HCT116 (cell line): ENCODE results near the gene CCL14. TPM values are rescaled to one million over a fixed set of nuclear protein-coding genes. Genes with fewer than 3 reads are reported as not detected.

Experiments
- ATAC-seq: fragments of 200-7000 bp; cut with Tn5 transposase; 2 replicates; pipeline ENCODE4 v1.9.1; 2020; ENCODE audit warnings: mild to moderate bottlenecking, moderate library complexity
- BruUV-seq: library from RNA; stranded (reverse); fragments of 400-500 nt; replicated peaks from 2 replicates; lab custom pipeline; 2021; lab: Mats Ljungman, UMichigan
- CTCF ChIA-PET: fragments of 300-600 bp; sonication (Branson Sonifier 250); formaldehyde crosslinking; loops from one replicate; lab custom pipeline; 2021; ENCODE audit warnings: antibody characterized with exemption; lab: Charles Lee
- POLR2A ChIA-PET: fragments of 300-600, 350-600 bp; sonication (Branson Sonifier 250); formaldehyde crosslinking; loops from one replicate; lab custom pipeline; 2021; ENCODE audit warnings: antibody characterized with exemption; lab: Charles Lee
- RAD21 ChIA-PET, 2 experiments: fragments of 300-600 bp; sonication (Branson Sonifier 250); formaldehyde crosslinking; loops; one replicate each; lab custom pipeline; 2023; ENCODE audit warnings: low total read pairs in 2 of 2; ENCODE audit not compliant: uncharacterized antibody in 2 of 2, unreplicated experiment in 2 of 2, low non-redundant PET in 1 of 2; lab: Charles Lee
- DNase-seq: peaks from one replicate; pipeline ENCODE4 v3.0.0-alpha.2; 2010; ENCODE audit warnings: low read depth, low spot score
- H2AFZ ChIP-seq: fragments of 200-600 bp; shearing (Covaris generic), sonication (generic); 2 replicates; pipeline ENCODE4 v1.6.1; 2017; ENCODE audit warnings: low read depth, mixed run types, mixed read lengths, antibody characterized with exemption, low read length; ENCODE audit not compliant: poor library complexity, severe bottlenecking
- H3K27ac ChIP-seq: 2 replicates; pipeline ENCODE4 v1.5.1; 2012; ENCODE audit warnings: low read depth, low read length
- H3K27me3 ChIP-seq: fragments of 200-600 bp; sonication (generic); 2 replicates; pipeline ENCODE4 v1.6.1; 2016; ENCODE audit warnings: mixed run types, low read length, mixed read lengths; ENCODE audit not compliant: insufficient read depth
- H3K36me3 ChIP-seq, 2 experiments: fragments of 200-500 bp in 1 of 2; fragments of 200-600 bp in 1 of 2; sonication (Bioruptor generic) in 1 of 2; sonication (generic) in 1 of 2; 2 replicates each; pipeline versions ENCODE4 v1.5.1 to v1.6.1; 2014 to 2016; ENCODE audit warnings: low read length in 2 of 2, inconsistent platforms in 1 of 2, mixed read lengths in 1 of 2, mixed run types in 1 of 2; ENCODE audit not compliant: insufficient read depth in 2 of 2, control insufficient read depth in 1 of 2
- H3K4me1 ChIP-seq, 2 experiments: fragments of 200-600 bp in 1 of 2; sonication (generic) in 1 of 2; 2 replicates each; pipeline versions ENCODE4 v1.5.1 to v1.6.1; 2012 to 2017; ENCODE audit warnings: low read length in 2 of 2, inconsistent platforms in 1 of 2, mild to moderate bottlenecking in 1 of 2, mixed read lengths in 1 of 2, mixed run types in 1 of 2, moderate library complexity in 1 of 2; ENCODE audit not compliant: insufficient read depth in 2 of 2, control insufficient read depth in 1 of 2
- H3K4me2 ChIP-seq: fragments of 200-600 bp; sonication (generic); 2 replicates; pipeline ENCODE4 v1.6.1; 2017; ENCODE audit warnings: mixed run types, low read length, mixed read lengths
- H3K4me3 ChIP-seq, 2 experiments: fragments of 200-600 bp in 1 of 2; sonication (generic) in 1 of 2; replicated peaks in 1 of 2; 2 replicates each; pipeline ENCODE4 v1.5.1; 2011 to 2016; ENCODE audit warnings: low read length in 2 of 2, control low read depth in 1 of 2, low read depth in 1 of 2, mild to moderate bottlenecking in 1 of 2, mixed read lengths in 1 of 2, mixed run types in 1 of 2
- H3K79me2 ChIP-seq: fragments of 200-600 bp; sonication (generic); 2 replicates; pipeline ENCODE4 v1.6.1; 2017; ENCODE audit warnings: mild to moderate bottlenecking, mixed run types, low read length, moderate library complexity, mixed read lengths; ENCODE audit not compliant: insufficient read depth
- H3K9ac ChIP-seq: fragments of 200-600 bp; sonication (generic); 2 replicates; pipeline ENCODE4 v1.6.1; 2016; ENCODE audit warnings: low read length, mixed read lengths
- H3K9me2 ChIP-seq: fragments of 200-600 bp; sonication (generic), shearing (Covaris generic); 2 replicates; pipeline ENCODE4 v1.6.1; 2017; ENCODE audit warnings: mixed run types, mild to moderate bottlenecking, moderate library complexity; ENCODE audit not compliant: insufficient read depth
- H3K9me3 ChIP-seq, 2 experiments: fragments of 200-500 bp in 1 of 2; fragments of 200-600 bp in 1 of 2; sonication (Bioruptor generic) in 1 of 2; sonication (generic) in 1 of 2; 2 replicates each; pipeline ENCODE4 v1.6.1; 2014 to 2017; ENCODE audit warnings: low read length in 2 of 2, mixed read lengths in 2 of 2, inconsistent platforms in 1 of 2, low read depth in 1 of 2, mild to moderate bottlenecking in 1 of 2, mixed run types in 1 of 2, moderate library complexity in 1 of 2; ENCODE audit not compliant: control insufficient read depth in 1 of 2, insufficient read depth in 1 of 2
- H4K20me1 ChIP-seq: fragments of 200-600 bp; sonication (generic), shearing (Covaris generic); 2 replicates; pipeline ENCODE4 v1.6.1; 2017; ENCODE audit warnings: mixed run types, mild to moderate bottlenecking, moderate library complexity; ENCODE audit not compliant: insufficient read depth
- CBX3 ChIP-seq: IDR thresholded peaks from 2 replicates; pipeline ENCODE4 v1.6.1; 2012; ENCODE audit warnings: low read depth
- CEBPB ChIP-seq: IDR thresholded peaks from 2 replicates; pipeline ENCODE4 v1.6.1; 2012; ENCODE audit warnings: low read depth
- EGR1 ChIP-seq: IDR thresholded peaks from 2 replicates; pipeline ENCODE4 v1.6.1; 2012; ENCODE audit warnings: low read depth
- ELF1 ChIP-seq: IDR thresholded peaks from 2 replicates; pipeline ENCODE4 v1.6.1; 2012; ENCODE audit warnings: low read depth, borderline replicate concordance
- EZH2 ChIP-seq: fragments of 200-600 bp; sonication (generic); IDR thresholded peaks from 2 replicates; pipeline ENCODE4 v1.6.1; 2017; ENCODE audit warnings: antibody characterized with exemption, mixed run types
- EZH2phosphoT487 ChIP-seq: fragments of 200-600 bp; IDR thresholded peaks from 2 replicates; pipeline ENCODE4 v1.6.1; 2018; ENCODE audit warnings: antibody characterized with exemption, borderline replicate concordance
- FOSL1 ChIP-seq: IDR thresholded peaks from 2 replicates; pipeline ENCODE4 v1.6.1; 2012; ENCODE audit warnings: low read depth
- POLR2A ChIP-seq: IDR thresholded peaks from 2 replicates; pipeline ENCODE4 v1.7.0; 2011; ENCODE audit warnings: borderline replicate concordance; ENCODE audit not compliant: insufficient read depth, insufficient read length; ENCODE audit errors: extremely low read depth
- POLR2AphosphoS5 ChIP-seq: IDR thresholded peaks from 2 replicates; pipeline ENCODE4 v1.6.1; 2011; ENCODE audit warnings: mild to moderate bottlenecking, low read depth, low read length, moderate library complexity
- TCF7L2 ChIP-seq: IDR thresholded peaks from 2 replicates; pipeline ENCODE4 v1.7.0; 2011; ENCODE audit warnings: borderline replicate concordance, inconsistent platforms; ENCODE audit not compliant: insufficient read depth, insufficient read length; ENCODE audit errors: extremely low read depth
- YY1 ChIP-seq: IDR thresholded peaks from 2 replicates; pipeline ENCODE4 v1.6.1; 2011; ENCODE audit warnings: low read length, low read depth, moderate library complexity, mild to moderate bottlenecking; ENCODE audit not compliant: insufficient replicate concordance; ENCODE audit errors: extremely low read depth
- ZFX ChIP-seq: fragments of 450-650 bp; IDR thresholded peaks from 2 replicates; pipeline ENCODE4 v1.6.1; 2017
- ZNF274 ChIP-seq: fragments of 200-500 bp; sonication (Bioruptor generic); IDR thresholded peaks from 2 replicates; pipeline ENCODE4 v1.6.1; 2014; ENCODE audit warnings: mild to moderate bottlenecking, low read depth, low read length, inconsistent platforms
- intact Hi-C: fragments of 100-400 bp; cut with micrococcal nuclease; formaldehyde crosslinking; loops from 2 replicates; pipeline ENCODE4 v1.10.0; 2022
- total RNA-seq: library from RNA; stranded (reverse); gene quantifications from one replicate; pipeline ENCODE4 v1.2.1, GENCODE V29; 2021; ENCODE audit not compliant: unreplicated experiment
- TF ChIP-seq, protein P1 (sequence below): IDR thresholded peaks from 2 replicates; pipeline ENCODE4 v1.6.1; 2012
- TF ChIP-seq, protein P2 (sequence below): IDR thresholded peaks from 2 replicates; pipeline ENCODE4 v1.6.1; 2012
- TF ChIP-seq, protein P3 (sequence below): IDR thresholded peaks from 2 replicates; pipeline ENCODE4 v1.6.1; 2012; ENCODE audit warnings: low read depth

The CCL14 gene
- total RNA-seq, 1 experiment from 2014 or later, result not detected

DNA sequence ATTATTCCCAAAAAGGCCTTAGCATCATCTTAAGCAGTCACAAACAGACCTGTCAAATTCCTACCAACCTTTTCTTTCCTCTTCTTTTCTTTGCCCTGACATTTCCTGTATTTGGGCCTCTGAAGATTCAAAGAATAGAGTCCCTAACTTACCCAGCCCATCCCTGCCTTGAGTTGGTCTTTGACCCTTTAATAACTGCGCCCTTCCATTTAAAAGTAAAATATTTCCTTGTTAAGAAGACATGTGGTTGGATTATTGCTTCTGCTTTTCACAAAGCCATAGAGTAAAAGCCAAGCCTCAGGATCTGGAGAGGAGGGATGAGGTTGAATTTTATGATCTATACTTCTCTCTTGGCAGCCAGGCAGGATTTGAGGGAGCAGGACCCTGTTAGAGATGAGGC is 44.4 kb upstream of the CCL14 start (continued):
- TF ChIP-seq POLR2A, result no peak
- no peak for TF ChIP-seq YY1
- TF ChIP-seq CBX3, result no peak
- TF ChIP-seq, protein P1, sequence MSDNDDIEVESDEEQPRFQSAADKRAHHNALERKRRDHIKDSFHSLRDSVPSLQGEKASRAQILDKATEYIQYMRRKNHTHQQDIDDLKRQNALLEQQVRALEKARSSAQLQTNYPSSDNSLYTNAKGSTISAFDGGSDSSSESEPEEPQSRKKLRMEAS, result no peak
- no peak for TF ChIP-seq TCF7L2
- TF ChIP-seq, all 23 proteins: peak for 0

DNA sequence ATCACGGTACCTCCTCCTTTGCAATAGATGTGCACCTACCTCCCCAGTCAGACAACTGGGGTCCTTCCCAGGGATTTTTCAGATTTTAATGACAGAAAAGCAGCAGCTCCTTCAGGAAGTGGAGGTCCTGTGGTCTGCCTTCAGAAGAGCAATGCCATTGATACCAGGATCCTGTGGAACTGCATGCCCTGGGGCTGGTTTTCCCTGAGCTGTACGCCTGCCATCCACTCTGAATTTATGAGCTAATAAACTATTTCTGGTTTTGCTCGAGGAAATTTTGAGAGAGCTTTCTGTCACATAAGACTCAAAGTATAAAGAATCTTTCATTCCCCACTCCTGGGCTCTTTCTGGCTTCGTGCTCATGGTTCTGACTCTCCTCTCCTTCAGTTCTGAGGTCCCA is 41.2 kb upstream of the CCL14 start:
- Histone ChIP-seq H4K20me1 (no peaks in the 10 kb centered on the region), H3K9me2 (no peaks in the 10 kb centered on the region), H3K4me3 (no peak overlapping the region), H3K4me1 (no peaks in the 10 kb centered on the region), H3K4me2 (no peak overlapping the region), H3K9ac (no peak overlapping the region), H3K27ac (no peak overlapping the region), H3K36me3 (no peaks in the 10 kb centered on the region), H3K9me3 (no peaks in the 10 kb centered on the region), H3K27me3 (peaks cover 11% of the 10 kb centered on the region), H3K79me2 (no peaks in the 10 kb centered on the region), H2AFZ (no peak overlapping the region)
- no peak for ATAC-seq
- TF ChIP-seq CEBPB (no peak), EZH2phosphoT487 (no peak), ELF1 (no peak), ZFX (no peak), POLR2AphosphoS5 (no peak), FOSL1 (no peak), EZH2 (no peak), ZNF274 (no peak), YY1 (no peak), EGR1 (no peak), TCF7L2 (no peak)
- TF ChIP-seq, protein P2, sequence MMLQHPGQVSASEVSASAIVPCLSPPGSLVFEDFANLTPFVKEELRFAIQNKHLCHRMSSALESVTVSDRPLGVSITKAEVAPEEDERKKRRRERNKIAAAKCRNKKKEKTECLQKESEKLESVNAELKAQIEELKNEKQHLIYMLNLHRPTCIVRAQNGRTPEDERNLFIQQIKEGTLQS, result no peak
- TF ChIP-seq, protein P3, sequence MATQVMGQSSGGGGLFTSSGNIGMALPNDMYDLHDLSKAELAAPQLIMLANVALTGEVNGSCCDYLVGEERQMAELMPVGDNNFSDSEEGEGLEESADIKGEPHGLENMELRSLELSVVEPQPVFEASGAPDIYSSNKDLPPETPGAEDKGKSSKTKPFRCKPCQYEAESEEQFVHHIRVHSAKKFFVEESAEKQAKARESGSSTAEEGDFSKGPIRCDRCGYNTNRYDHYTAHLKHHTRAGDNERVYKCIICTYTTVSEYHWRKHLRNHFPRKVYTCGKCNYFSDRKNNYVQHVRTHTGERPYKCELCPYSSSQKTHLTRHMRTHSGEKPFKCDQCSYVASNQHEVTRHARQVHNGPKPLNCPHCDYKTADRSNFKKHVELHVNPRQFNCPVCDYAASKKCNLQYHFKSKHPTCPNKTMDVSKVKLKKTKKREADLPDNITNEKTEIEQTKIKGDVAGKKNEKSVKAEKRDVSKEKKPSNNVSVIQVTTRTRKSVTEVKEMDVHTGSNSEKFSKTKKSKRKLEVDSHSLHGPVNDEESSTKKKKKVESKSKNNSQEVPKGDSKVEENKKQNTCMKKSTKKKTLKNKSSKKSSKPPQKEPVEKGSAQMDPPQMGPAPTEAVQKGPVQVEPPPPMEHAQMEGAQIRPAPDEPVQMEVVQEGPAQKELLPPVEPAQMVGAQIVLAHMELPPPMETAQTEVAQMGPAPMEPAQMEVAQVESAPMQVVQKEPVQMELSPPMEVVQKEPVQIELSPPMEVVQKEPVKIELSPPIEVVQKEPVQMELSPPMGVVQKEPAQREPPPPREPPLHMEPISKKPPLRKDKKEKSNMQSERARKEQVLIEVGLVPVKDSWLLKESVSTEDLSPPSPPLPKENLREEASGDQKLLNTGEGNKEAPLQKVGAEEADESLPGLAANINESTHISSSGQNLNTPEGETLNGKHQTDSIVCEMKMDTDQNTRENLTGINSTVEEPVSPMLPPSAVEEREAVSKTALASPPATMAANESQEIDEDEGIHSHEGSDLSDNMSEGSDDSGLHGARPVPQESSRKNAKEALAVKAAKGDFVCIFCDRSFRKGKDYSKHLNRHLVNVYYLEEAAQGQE, result no peak
- DNase-seq, result no peak
- POLR2A ChIA-PET, result no interaction called here
- no TSS peak for BruUV-seq
- intact Hi-C loops, result no loop called here
- RAD21 ChIA-PET, result no interaction called here
- CTCF ChIA-PET, result interaction anchor here (1.3 kb wide), 1 partner anchor 121 kb away, joined by 3 read pairs; no protein-coding TSS in a partner anchor
